ENCODE results near the gene PFKFB3. TPM values are rescaled to one million over a fixed set of nuclear protein-coding genes. Genes with fewer than 3 reads are reported as not detected.

PFKFB3 gene
- polyA plus RNA-seq, 3 donors, result 12.2 to 101 (median 15.8) TPM

DNA sequence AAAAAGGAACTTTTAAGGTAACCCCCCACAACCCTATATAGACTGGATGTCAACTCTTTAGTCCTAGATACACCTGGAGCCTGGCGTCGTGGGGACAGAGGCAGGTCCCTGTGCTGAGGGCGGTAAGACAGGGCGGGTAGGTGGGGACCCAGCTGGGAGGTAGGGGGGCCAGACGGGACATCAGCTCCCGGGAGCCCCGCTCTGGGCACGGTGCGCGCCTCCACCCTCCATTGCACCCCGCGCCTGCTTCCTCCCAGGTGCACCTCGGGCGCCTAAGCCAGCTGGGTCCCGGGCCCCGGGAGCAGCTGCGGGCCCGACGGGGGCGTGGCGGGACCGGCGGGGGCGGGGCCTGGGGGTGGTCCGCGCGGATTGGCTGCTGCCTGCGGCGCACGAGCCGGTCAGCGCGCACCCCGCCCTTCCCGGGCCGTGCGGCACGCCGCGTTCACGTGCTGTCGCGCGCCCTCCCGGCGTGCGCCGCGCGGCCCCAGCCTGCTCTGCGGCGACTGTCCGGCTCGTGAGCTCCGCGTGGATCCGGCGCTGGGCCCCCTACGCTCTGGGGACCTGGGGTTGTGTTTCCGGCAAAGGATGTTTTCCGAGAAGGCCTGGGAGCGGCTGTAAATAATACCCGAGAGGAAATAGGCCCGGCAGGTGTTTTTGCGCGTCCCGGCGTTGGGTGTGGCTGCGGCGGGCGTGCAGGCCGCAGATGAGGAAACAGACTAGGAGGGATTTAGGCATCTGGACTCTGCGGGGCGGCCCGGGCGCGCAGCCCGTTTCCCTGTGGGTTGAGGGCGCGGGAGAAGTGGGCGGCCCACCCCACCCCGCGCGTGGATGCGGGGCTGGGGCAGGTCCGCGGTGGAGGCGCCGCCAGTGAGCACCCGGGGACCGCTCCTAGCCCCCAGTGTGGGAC is 39.1 kb upstream of the PFKFB3 start:
- peaks cover 37% of the 10 kb centered on the region for H3K4me1 Mint-ChIP-seq
- H3K79me2 ChIP-seq (ENCODE audit: insufficient read depth, low read length), result peaks cover 83% of the 10 kb centered on the region

More for the DNA sequence above, 39.1 kb upstream of the PFKFB3 start:
- Histone ChIP-seq H3K9me3 (replicated peaks in 1 of 2; ENCODE audit: control insufficient read depth in 1 of 2, insufficient read depth in 1 of 2, low read length in 2 of 2) (no peaks in the 10 kb centered on the region), H3K4me1 (ENCODE audit: control insufficient read depth in 1 of 2, insufficient read depth in 2 of 2, low read length in 2 of 2) (peaks cover 19 to 26% of the 10 kb centered on the region in 2 donors), H3K4me2 (replicated peaks; ENCODE audit: extremely low read depth, low read length, poor library complexity, severe bottlenecking) (peak overlapping the region; percentile 77), H3K27ac (ENCODE audit: low read depth in 1 of 2, low read length in 2 of 2) (peak overlapping the region; percentile 85 to 92), H4K20me1 (ENCODE audit: insufficient read depth, low read length) (peaks cover 15% of the 10 kb centered on the region), H3K36me3 (replicated peaks in 1 of 2; ENCODE audit: control insufficient read depth in 1 of 2, insufficient read depth in 2 of 2, low read length in 2 of 2) (peaks cover 6 to 12% of the 10 kb centered on the region in 2 donors), H3K9ac (ENCODE audit: insufficient read depth, low read length, poor library complexity, severe bottlenecking) (peak overlapping the region; percentile 89), H2AFZ (ENCODE audit: insufficient read depth, low read depth, low read length, poor library complexity, severe bottlenecking) (peak overlapping the region; percentile 81), H3K4me3 (replicated peaks in 1 of 3; ENCODE audit: low read depth in 2 of 3, low read length in 3 of 3) (peak overlapping the region; percentile 67 to 76 (median 69)), H3K27me3 (ENCODE audit: control insufficient read depth in 2 of 2, insufficient read depth in 2 of 2, low read length in 2 of 2) (no peaks in the 10 kb centered on the region)
- DNase-seq, result peak; percentile 85 to 88 (median 88)
- WGBS (ENCODE audit: insufficient coverage), result under 1% methylated on average over 69 of the region's 91 CpGs
- intact Hi-C loops (cut with micrococcal nuclease), result loop anchor here in 1 of 2 donors (5.0 kb wide), 1 partner anchor 39 kb away; the partner anchor contains the start of gene PFKFB3
- TF ChIP-seq, protein P1, sequence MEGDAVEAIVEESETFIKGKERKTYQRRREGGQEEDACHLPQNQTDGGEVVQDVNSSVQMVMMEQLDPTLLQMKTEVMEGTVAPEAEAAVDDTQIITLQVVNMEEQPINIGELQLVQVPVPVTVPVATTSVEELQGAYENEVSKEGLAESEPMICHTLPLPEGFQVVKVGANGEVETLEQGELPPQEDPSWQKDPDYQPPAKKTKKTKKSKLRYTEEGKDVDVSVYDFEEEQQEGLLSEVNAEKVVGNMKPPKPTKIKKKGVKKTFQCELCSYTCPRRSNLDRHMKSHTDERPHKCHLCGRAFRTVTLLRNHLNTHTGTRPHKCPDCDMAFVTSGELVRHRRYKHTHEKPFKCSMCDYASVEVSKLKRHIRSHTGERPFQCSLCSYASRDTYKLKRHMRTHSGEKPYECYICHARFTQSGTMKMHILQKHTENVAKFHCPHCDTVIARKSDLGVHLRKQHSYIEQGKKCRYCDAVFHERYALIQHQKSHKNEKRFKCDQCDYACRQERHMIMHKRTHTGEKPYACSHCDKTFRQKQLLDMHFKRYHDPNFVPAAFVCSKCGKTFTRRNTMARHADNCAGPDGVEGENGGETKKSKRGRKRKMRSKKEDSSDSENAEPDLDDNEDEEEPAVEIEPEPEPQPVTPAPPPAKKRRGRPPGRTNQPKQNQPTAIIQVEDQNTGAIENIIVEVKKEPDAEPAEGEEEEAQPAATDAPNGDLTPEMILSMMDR (IDR thresholded peaks at IDR 0.05), result no peak
- Mint-ChIP-seq H3K27ac (peak overlapping the region; percentile 93 to 99 (median 99)), H3K9me3 (no peaks in the 10 kb centered on the region), H3K4me3 (peak overlapping the region; percentile 95 to 99), H3K36me3 (peaks cover 23 to 26% of the 10 kb centered on the region in 2 donors), H3K27me3 (ENCODE audit: low read depth in 3 of 3) (no peaks in the 10 kb centered on the region)
